ENCODE results near the gene ANO6. TPM values are rescaled to one million over a fixed set of nuclear protein-coding genes. Genes with fewer than 3 reads are reported as not detected.

The ANO6 gene
- total RNA-seq, 1 donor from 2014 or later: 69.9 TPM

- H3K4me3 ChIP-seq (ENCODE audit: low read depth, low read length): no peak overlapping the region
- no peaks in the 10 kb centered on the region for H3K27me3 ChIP-seq (ENCODE audit: control insufficient read depth, insufficient read depth, low read length)
- no peak for TF ChIP-seq CTCF (IDR thresholded peaks at IDR 0.05; ENCODE audit: insufficient read depth, low read length, poor library complexity, severe bottlenecking)
- H3K36me3 ChIP-seq (ENCODE audit: control insufficient read depth, insufficient read depth, low read length): no peaks in the 10 kb centered on the region
- DNase-seq (ENCODE audit: low read depth): no peak
Measured at GRCh38 chr12:45481746-45482145, 265.9 kb downstream of the ANO6 start.

DNA sequence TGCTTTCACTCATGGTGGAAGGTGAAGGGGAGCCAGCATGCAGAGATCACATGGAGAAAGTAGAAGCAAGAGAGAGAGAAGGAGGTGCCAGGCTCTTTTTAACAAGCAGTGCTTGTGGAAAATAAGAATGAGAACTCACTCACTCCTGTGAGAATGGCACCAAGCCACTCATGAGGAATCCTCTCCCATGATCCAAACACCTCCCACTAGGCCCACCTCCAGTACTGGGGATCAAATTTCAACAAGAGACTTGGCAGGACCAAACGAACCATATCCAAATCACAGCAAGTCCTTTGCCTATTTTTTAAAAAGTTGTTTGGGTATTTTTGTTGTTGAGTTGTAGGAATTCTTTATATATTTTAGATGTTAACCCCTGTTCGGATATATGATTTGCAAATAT is 267.7 kb downstream of the ANO6 start:
- Histone ChIP-seq H3K4me3 (ENCODE audit: low read depth, low read length) (no peak overlapping the region), H3K36me3 (ENCODE audit: control insufficient read depth, insufficient read depth, low read length) (no peaks in the 10 kb centered on the region), H3K27me3 (ENCODE audit: control insufficient read depth, insufficient read depth, low read length) (no peaks in the 10 kb centered on the region)
- no peak for DNase-seq (ENCODE audit: low read depth)
- TF ChIP-seq CTCF (IDR thresholded peaks at IDR 0.05; ENCODE audit: insufficient read depth, low read length, poor library complexity, severe bottlenecking): no peak

Other genes starting within 250 kb of the ANO6 start
- not detected in 2 replicates for gene DBX2, start 165.0 kb upstream of the ANO6 start, total RNA-seq